KOPT-K1 (cell line): ENCODE results near the gene NHEJ1.

Experiments
- H3K27ac ChIP-seq: fragments of 200-600 bp; sonication (generic); 2 replicates; pipeline ENCODE4 v1.5.1; 2016; ENCODE audit warnings: antibody characterized with exemption, mild to moderate bottlenecking, low read depth, low read length; ENCODE audit not compliant: poor library complexity, severe bottlenecking
- H3K36me3 ChIP-seq: fragments of 200-600 bp; sonication (generic); 2 replicates; pipeline ENCODE4 v1.5.1; 2017; ENCODE audit warnings: antibody characterized with exemption, mild to moderate bottlenecking, low read length, moderate library complexity; ENCODE audit not compliant: insufficient read depth
- H3K9me3 ChIP-seq: fragments of 200-600 bp; sonication (generic); 2 replicates; pipeline ENCODE4 v1.5.1; 2017; ENCODE audit warnings: antibody characterized with exemption, low read length, mild to moderate bottlenecking; ENCODE audit not compliant: insufficient read depth, poor library complexity, severe bottlenecking

NHEJ1 gene

DNA sequence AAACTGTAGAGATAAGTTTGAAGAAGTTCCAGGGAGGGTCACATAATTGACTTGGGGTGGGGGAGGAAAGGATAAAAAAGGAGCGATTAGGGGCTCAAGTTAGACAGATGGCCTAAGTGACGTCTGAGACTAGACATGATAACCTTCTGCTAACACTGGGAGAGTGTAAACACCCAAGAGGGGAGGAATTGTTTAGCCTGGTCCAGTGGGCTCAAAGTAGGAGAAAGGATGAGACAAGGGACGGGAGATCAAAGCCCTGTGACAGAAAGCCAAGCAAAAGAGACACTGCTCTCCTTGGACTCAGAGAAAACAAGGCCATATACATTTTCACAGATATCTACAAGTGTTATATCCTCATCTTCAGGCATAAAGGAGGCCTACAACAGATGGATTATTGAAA lies 54.4 kb downstream of the NHEJ1 start:
- Histone ChIP-seq H3K9me3 (no peaks in the 10 kb centered on the region), H3K36me3 (no peaks in the 10 kb centered on the region), H3K27ac (no peak overlapping the region)

DNA sequence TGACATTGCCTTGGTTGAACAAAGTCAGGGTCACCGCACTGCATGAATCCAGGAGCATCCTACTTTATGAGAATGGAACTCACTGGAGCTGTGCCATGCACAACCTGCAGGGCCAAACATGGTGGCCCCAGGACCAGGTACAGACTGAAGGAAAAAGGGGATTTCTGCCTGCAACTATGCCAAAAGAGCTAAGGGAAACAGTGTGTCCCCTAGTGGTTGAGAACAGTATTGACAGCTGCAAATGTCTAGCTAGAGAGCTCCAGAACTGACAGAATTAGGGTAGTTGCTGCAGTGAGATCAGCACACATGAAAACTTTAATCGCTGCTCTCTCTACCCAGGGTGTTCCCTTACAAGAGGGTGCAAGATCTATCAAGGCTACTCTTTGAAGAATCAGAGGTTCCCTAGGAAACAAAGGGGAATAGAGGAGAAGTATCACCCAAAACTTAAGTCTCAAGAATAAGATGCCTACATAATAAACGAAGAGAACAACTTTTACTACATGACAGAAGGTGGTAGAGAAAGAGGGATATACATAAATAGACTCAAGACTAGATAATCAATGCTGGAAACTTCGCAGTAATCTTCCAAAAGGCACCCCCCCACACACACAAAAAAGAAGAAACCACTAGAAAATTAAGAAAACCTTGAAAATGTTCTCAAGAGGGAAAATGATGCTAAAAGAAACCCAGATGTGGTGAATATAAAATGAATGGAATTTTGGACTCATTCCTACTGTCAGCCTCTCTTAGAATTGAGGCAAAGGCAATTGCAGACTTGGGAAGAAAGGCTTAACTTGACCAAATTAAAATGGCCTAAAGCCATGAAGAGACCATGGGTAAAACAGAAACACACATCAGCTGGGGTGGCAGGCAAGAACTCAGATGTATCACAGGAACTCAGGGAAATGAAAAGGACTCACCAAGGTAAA lies 56.2 kb downstream of the NHEJ1 start:
- H3K36me3 ChIP-seq, result no peaks in the 10 kb centered on the region
- no peak overlapping the region for H3K27ac ChIP-seq
- no peaks in the 10 kb centered on the region for H3K9me3 ChIP-seq

DNA sequence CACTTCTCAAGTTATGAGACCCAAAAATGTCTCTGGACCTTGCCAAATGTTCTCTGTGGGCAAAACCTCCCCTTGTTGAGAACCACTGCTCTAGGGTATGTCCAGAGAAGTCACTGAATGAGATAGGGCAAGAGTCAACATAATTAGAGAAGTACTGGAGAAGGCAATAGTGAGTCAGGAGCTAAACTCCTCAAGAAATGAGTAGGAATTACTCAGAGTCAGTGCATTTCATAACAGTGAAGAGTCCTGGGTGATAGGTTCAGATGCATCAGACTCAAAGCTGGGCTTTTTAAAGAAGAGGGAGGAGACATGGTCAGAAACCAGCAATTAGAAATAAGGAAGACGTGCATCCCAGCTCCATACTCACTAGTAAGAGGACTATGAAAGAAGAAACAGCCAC lies 61.3 kb downstream of the NHEJ1 start:
- H3K9me3 ChIP-seq, result no peaks in the 10 kb centered on the region
- H3K27ac ChIP-seq, result no peak overlapping the region
- H3K36me3 ChIP-seq, result no peaks in the 10 kb centered on the region

DNA sequence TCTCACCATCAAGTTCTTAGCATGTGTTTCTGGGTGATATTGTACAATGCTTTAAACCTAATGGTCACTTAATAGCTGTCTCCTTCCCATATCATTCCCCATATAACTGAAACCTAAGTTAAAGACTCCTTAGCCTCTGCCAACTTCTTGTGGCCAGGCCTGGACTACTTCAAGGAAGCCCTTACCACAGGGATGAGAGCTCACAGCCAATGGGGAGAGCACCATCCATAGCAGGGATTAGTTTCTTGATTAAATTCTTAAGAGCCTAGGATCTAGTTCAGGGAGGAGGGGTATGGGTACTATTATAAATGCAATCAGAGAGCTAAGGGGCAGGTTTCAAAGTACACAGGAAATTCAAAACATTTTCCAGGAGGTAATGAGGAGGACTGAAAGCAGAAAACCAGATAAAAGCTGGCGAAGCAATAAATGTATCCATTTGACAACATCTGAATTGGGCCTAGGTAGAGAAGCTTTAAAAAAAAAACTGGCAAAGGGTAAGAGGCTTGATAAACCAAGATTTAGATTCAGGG lies 65.1 kb downstream of the NHEJ1 start:
- no peaks in the 10 kb centered on the region for H3K9me3 ChIP-seq
- no peaks in the 10 kb centered on the region for H3K36me3 ChIP-seq
- H3K27ac ChIP-seq, result no peak overlapping the region

DNA sequence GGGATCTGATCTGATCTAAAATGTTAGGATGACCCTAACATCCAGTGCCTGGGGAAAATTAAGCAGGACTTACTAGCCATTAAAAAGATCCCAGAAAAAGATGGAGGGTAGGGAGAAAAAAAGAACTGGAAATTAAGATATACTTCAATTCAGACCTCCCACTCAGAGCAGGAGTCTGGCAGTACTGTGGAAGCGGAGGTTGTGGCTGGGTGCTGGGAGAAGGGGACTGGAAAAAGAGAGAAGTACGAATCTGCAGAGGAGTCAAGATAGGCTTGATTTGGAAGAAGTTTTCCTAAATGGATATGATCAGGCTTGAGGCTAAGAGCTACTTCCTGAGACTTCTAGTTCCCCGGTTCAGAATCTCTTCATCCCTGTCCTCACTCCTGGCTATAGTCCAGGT lies 66.4 kb downstream of the NHEJ1 start:
- Histone ChIP-seq H3K27ac (no peak overlapping the region), H3K36me3 (no peaks in the 10 kb centered on the region), H3K9me3 (no peaks in the 10 kb centered on the region)

DNA sequence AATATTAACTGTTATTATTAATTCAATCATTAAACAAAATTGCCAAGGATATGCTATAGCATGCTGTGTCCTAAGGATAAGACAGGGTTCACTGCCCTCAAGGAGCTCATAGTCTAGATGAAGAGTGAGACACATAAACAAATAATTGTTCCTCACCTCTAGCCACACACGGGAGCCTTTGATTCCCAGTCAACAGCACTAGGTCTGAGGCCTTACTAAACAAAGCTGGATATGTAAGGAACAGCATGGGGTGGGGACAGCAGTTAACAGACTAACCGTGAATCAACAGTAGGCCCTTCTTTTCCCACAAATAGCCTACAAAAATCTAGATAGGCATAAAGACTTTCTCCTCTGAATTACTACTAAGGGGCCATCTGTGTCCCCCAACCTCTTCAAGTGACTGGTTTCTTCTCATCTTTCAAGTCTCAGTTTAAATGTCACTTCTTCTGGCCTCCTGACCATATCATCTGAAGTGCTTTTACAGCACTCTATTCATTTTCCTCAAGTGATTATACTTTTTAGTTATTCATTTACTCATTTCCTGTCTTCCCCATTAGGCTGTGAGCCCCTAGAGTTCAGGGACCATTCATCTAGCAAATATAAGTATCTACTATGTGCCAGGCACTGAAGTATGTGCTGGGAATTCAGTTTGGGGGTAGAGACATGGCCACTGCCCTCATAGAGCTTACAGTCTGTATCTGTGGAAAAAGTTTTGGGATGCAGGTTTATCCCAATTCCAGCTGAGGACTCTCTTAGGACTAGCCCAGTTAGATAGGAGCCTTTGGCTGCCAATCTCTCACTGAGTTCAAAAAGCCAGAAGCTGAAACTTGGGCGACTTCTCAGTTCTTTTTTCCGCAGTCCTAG lies 69.9 kb downstream of the NHEJ1 start:
- Histone ChIP-seq H3K27ac (no peak overlapping the region), H3K9me3 (no peaks in the 10 kb centered on the region), H3K36me3 (no peaks in the 10 kb centered on the region)

DNA sequence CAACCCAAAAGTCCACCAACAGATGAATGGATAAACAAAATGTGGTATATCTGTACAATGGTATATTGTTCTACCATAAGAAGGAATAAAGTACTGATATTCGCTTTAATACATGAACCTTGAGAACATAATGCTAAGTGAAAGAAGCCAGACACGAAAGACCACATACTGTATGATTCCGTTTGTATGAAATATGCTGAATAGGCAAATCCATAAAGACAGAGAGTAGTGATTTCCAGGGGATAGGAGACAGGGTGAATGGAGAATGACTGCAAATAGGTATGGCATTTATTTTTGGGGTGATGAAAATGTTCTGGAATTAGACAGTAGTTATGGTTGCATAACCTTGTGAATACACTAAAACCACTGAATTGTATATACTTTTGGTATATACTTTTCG lies 71.3 kb downstream of the NHEJ1 start:
- H3K27ac ChIP-seq, result no peak overlapping the region
- H3K9me3 ChIP-seq, result no peaks in the 10 kb centered on the region
- H3K36me3 ChIP-seq, result no peaks in the 10 kb centered on the region

DNA sequence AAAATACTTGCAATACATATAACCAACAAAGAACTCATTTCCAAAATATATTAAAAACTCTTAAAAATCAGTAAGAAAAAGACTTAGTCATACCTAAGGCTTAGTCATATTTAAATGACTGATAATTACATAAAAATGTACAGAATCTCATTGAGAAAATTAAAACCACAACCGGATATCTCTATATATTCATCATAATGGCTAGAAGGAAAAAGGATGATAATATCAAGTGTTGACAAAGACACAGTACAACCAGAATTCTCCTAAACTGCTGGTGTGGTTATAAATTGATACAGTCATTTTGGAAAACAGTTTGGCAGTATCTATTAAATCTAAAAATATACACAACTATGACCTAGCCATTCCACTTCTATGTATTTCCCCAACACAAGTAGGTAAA lies 72.8 kb downstream of the NHEJ1 start:
- no peak overlapping the region for H3K27ac ChIP-seq
- H3K9me3 ChIP-seq, result no peaks in the 10 kb centered on the region
- H3K36me3 ChIP-seq, result no peaks in the 10 kb centered on the region

DNA sequence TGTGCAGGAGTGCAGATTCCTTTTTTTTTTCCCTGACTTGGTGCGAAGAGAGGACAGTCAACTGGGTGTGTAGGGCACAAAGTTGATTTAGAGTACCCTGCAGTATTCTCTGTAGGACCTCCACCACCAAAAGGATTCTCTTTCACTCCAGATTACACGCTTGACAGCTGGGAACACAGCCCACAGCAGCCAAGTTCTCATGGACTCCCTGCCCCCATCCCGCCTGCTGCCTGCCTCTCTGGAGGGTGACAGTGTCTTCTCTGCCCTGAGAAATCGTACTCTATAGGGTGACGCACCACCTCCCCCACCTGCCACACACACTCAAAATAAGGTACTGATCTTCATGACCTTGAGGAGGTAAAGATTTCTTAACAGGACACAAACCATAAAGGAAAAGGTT lies 73.3 kb downstream of the NHEJ1 start:
- Histone ChIP-seq H3K36me3 (no peaks in the 10 kb centered on the region), H3K9me3 (no peaks in the 10 kb centered on the region), H3K27ac (no peak overlapping the region)

DNA sequence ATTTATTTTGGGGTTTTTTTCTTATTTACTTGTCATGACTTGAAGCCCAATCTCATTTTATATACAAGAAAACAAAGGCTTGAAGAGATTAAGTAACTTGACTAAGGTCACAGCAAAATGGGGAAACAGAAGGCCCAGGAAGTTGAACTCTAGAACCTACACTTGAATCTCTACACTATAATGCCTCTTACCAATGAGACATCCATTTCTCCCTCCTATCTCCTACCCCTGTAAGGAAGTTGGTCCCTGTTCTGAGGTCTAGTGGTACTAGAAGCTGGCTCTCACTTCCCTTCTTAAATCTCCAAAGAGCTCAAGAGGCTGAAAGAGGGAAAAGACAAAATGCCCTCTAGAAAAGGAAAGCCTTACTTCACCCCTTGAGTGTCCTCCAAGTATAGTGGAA lies 74.4 kb downstream of the NHEJ1 start:
- Histone ChIP-seq H3K9me3 (no peaks in the 10 kb centered on the region), H3K27ac (no peak overlapping the region), H3K36me3 (no peaks in the 10 kb centered on the region)

DNA sequence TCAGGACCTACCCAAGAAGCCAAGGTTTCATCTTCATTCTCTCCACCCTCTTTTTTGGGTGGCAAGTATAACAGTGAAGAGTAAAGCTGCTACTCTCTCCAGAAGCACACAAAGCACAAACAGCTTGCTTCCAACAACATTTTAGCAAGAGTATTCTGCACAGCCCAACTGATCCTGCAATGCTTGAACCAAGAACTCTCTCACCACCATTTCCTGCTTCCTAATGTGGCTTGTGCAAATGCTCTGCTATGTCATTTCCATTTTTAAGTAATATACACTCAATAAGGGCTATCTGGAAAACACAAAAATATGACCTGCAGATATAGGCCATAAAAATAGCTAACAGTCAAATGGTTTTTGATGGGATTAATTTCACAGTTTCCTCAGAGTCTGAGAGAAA lies 75.8 kb downstream of the NHEJ1 start:
- Histone ChIP-seq H3K36me3 (no peaks in the 10 kb centered on the region), H3K27ac (no peak overlapping the region), H3K9me3 (no peaks in the 10 kb centered on the region)

DNA sequence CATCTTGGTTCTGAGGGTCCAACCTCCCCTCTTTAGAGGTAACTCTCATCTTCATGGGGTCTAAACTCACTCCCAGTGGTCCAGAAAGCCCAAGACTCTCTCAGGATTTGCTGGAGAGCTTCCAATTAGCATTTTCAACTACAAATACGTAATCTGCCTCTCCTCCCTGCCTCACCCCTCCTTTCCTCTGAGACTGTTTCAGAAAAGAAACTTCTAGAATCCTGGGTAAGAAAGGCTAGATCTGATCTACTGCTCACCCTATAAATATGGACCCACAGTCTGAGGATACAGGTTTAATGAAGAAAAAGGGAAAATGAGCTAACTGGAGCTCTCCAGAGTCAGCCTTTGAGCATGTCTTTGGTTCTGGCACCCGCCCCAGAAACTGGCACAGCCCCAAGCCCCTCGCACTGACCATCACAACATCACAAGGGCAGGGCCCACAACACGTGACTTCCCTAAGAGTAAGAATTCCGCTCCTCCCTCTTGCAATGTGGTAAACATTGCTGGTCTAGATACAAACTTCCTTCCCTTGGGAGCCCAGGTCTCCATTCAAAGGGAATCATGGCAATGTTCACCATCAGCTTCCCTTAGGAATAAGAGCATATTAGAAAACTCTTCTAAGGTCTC lies 78.2 kb downstream of the NHEJ1 start:
- Histone ChIP-seq H3K27ac (no peak overlapping the region), H3K36me3 (peaks cover 3% of the 10 kb centered on the region; the same call in 1 of the 2 replicates), H3K9me3 (no peaks in the 10 kb centered on the region)

DNA sequence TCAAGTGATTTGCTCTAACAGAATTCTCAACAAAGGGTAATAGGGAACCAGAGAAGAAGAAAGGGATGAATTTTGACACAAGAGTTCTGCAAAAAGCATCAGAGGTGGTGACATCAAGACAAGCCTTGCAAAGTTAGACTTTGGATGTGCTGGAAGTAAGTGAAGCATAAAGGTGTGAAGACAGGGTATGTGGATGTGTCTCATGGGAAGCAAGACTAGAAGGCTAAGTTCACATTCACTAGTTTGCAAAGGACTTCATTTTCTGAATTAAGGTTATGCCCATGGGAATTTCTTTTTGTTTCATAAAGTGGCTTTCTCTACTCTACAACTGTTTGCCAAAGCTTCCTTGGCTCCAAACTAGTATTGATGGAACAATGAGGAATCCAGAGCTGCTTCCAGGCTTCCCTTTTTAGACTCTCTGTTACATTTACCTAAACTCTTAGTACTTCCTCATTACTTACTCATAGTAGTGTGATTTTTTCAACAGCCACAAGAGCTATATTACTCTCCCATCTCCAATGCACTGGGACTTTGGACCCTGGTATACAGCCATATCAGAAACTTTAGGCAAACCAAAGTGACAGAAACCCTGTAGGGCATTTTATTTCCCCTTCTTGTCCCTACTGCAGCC lies 78.8 kb downstream of the NHEJ1 start:
- peaks cover 9% of the 10 kb centered on the region; the same call in 1 of the 2 replicates for H3K36me3 ChIP-seq
- no peak overlapping the region for H3K27ac ChIP-seq
- no peaks in the 10 kb centered on the region for H3K9me3 ChIP-seq

DNA sequence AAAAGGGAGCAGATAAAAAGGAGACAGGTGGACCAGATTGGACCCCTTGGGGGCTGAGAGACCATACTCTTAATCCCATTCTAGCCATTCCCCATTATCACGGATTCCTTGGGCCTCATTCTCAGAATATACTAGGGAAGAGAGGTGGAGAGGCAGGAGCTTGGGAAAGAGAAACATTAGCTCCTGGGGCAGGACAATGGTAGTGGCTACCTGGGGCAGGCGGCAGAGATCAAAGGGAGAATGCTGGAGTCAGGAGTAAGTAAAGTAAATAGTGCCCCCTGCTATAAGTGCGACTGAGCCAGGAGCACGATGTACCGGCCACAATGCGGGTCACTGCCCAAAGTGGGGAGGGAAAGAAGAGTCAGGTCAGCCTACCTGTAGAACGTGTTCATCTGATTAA lies 79.5 kb downstream of the NHEJ1 start:
- Histone ChIP-seq H3K36me3 (peaks cover 17% of the 10 kb centered on the region; the same call in 1 of the 2 replicates), H3K27ac (no peak overlapping the region), H3K9me3 (no peaks in the 10 kb centered on the region)
